K562 (cell line): ENCODE results near the gene TLR5. TPM values are rescaled to one million over a fixed set of nuclear protein-coding genes. Genes with fewer than 3 reads are reported as not detected.

ENCODE experiments used
- KLF16 ChIP-seq: IDR thresholded peaks from 2 replicates; pipeline ENCODE4 v1.6.1; 2016; ENCODE audit warnings: antibody characterized with exemption
- L3MBTL2 ChIP-seq: fragments of 450-650 bp; IDR thresholded peaks from 2 replicates; pipeline ENCODE4 v1.6.1; 2016; ENCODE audit warnings: mild to moderate bottlenecking, moderate library complexity
- MEIS2 ChIP-seq: fragments of 450-650 bp; IDR thresholded peaks from 2 replicates; pipeline ENCODE4 v1.6.1; 2014; ENCODE audit warnings: mild to moderate bottlenecking; ENCODE audit not compliant: partially characterized antibody
- RCOR1 ChIP-seq, 2 experiments: IDR thresholded peaks; 2 replicates each; pipeline ENCODE4 v1.6.1; 2012; ENCODE audit warnings: low read depth in 2 of 2, low read length in 2 of 2, borderline replicate concordance in 1 of 2, improper control_type of control experiment in 1 of 2
- ZNF79 ChIP-seq: fragments of 250-450 bp; sonication (Bioruptor Pico); IDR thresholded peaks from 2 replicates; pipeline ENCODE4 v1.4.0; 2020; ENCODE audit warnings: low read depth, mild to moderate bottlenecking, moderate library complexity
- polyA plus RNA-seq, 8 experiments: library from polyadenylated mRNA; depleted of rRNA in 4 of 8; stranded (reverse) in 5 of 8; unstranded in 3 of 8; fragments of >200 nt; fragmentation: Nextera tagmentation in 2 of 8; fragmentation: Illumina TruSeq in 1 of 8; extraction: Ambion mirVana in 2 of 8; extraction: Trizol in 1 of 8; gene quantifications; 2 replicates each; pipeline versions ENCODE4 v1.2.1 to v1.2.3, GENCODE V29; 2011 to 2014; ENCODE audit warnings: inconsistent platforms in 1 of 8, missing spikeins in 1 of 8
- total RNA-seq, 7 experiments: library from RNA; depleted of rRNA in 6 of 7; stranded (reverse); fragments of >200 nt in 6 of 7; fragmentation: Illumina TruSeq in 2 of 7; extraction: Trizol in 2 of 7; gene quantifications; 2 replicates each; pipeline versions ENCODE4 v1.2.1 to v1.2.3, GENCODE V29; 2011 to 2021; ENCODE audit warnings: low replicate concordance in 1 of 7
- TF ChIP-seq, protein P1 (sequence below): fragments of 250-450 bp; sonication (Bioruptor Pico); IDR thresholded peaks from 2 replicates; pipeline ENCODE4 v1.4.0; 2020; ENCODE audit warnings: mild to moderate bottlenecking, moderate library complexity
- TF ChIP-seq, protein P2 (sequence below), 2 experiments: fragments of 150-350 bp in 1 of 2; IDR thresholded peaks; 2 replicates each; pipeline ENCODE4 v1.6.1; 2012 to 2016; ENCODE audit warnings: low read depth in 2 of 2, low read length in 2 of 2, mild to moderate bottlenecking in 1 of 2, moderate library complexity in 1 of 2
- TF ChIP-seq, protein P3 (sequence below): sonication (generic); formaldehyde crosslinking; IDR thresholded peaks from 2 replicates; pipeline ENCODE4 v1.8.0; 2022; ENCODE audit warnings: missing genetic modification reagents, mild to moderate bottlenecking, moderate library complexity, borderline replicate concordance
- TF ChIP-seq, protein P4 (sequence below): fragments of 450-650 bp; formaldehyde crosslinking; IDR thresholded peaks from 2 replicates; pipeline ENCODE4 v1.4.0; 2020; ENCODE audit warnings: mild to moderate bottlenecking, moderate library complexity

The TLR5 gene
- total and polyA plus RNA-seq, 9 of the 15 experiments (the other 6 are each of a cell fraction or from before 2014, with no cell fraction given) = 0.93 to 7.4 (median 1.9) TPM

DNA sequence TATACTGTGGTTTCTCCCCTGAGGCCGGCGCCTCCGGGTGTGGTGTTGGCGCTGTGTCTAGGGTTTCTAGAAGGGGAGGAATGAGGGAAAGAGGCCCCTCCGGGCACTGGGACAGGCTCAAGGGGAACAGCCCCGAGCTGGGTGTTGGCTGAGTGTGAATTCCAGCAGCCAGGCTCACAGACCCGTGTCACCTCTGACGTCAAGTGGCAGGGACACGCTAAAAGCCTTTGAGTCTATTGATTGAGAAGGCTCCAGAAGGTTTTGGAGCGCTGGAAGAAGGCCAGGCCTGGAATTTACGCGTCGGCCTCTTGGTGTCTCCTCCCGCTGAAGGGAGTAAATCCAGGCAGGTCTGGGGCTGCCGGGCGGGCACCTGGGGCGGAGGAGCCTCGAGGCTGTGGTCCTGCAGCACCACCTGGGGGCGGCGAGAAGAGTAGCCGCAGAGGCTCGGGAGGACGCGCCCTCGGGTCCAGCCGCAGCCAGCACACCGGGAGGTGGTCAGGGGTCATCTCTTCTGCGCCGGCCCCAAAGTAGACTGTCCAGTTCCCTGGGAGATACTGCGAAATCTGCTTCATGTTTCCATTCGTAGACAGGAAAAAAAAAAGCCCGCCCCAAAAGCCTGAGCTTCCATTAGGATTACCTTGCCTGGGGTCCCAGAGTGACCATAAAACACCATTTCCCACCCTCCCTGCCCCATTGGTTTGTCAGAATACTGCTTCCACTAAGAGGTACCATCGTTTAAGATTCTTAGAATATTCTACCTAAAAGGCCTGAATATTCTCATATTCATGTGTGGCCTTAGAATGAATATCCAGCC lies 61.7 kb downstream of the TLR5 start (continued):
- TF ChIP-seq, protein P1, sequence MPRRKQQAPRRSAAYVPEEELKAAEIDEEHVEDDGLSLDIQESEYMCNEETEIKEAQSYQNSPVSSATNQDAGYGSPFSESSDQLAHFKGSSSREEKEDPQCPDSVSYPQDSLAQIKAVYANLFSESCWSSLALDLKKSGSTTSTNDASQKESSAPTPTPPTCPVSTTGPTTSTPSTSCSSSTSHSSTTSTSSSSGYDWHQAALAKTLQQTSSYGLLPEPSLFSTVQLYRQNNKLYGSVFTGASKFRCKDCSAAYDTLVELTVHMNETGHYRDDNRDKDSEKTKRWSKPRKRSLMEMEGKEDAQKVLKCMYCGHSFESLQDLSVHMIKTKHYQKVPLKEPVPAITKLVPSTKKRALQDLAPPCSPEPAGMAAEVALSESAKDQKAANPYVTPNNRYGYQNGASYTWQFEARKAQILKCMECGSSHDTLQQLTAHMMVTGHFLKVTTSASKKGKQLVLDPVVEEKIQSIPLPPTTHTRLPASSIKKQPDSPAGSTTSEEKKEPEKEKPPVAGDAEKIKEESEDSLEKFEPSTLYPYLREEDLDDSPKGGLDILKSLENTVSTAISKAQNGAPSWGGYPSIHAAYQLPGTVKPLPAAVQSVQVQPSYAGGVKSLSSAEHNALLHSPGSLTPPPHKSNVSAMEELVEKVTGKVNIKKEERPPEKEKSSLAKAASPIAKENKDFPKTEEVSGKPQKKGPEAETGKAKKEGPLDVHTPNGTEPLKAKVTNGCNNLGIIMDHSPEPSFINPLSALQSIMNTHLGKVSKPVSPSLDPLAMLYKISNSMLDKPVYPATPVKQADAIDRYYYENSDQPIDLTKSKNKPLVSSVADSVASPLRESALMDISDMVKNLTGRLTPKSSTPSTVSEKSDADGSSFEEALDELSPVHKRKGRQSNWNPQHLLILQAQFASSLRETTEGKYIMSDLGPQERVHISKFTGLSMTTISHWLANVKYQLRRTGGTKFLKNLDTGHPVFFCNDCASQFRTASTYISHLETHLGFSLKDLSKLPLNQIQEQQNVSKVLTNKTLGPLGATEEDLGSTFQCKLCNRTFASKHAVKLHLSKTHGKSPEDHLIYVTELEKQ (CRISPR knock-in tag) = no peak
- peak in 1 of 2 experiments; percentile 69; a peak in 1 of 4 replicates for TF ChIP-seq RCOR1 (IDR thresholded peaks at IDR 0.05; ENCODE audit: borderline replicate concordance in 1 of 2, low read depth in 2 of 2, low read length in 2 of 2)
- no peak for TF ChIP-seq ZNF79 (CRISPR knock-in tag)
- TF ChIP-seq, protein P2, sequence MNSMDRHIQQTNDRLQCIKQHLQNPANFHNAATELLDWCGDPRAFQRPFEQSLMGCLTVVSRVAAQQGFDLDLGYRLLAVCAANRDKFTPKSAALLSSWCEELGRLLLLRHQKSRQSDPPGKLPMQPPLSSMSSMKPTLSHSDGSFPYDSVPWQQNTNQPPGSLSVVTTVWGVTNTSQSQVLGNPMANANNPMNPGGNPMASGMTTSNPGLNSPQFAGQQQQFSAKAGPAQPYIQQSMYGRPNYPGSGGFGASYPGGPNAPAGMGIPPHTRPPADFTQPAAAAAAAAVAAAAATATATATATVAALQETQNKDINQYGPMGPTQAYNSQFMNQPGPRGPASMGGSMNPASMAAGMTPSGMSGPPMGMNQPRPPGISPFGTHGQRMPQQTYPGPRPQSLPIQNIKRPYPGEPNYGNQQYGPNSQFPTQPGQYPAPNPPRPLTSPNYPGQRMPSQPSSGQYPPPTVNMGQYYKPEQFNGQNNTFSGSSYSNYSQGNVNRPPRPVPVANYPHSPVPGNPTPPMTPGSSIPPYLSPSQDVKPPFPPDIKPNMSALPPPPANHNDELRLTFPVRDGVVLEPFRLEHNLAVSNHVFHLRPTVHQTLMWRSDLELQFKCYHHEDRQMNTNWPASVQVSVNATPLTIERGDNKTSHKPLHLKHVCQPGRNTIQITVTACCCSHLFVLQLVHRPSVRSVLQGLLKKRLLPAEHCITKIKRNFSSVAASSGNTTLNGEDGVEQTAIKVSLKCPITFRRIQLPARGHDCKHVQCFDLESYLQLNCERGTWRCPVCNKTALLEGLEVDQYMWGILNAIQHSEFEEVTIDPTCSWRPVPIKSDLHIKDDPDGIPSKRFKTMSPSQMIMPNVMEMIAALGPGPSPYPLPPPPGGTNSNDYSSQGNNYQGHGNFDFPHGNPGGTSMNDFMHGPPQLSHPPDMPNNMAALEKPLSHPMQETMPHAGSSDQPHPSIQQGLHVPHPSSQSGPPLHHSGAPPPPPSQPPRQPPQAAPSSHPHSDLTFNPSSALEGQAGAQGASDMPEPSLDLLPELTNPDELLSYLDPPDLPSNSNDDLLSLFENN (IDR thresholded peaks at IDR 0.05; ENCODE audit: low read depth in 2 of 2, low read length in 2 of 2) = no peak
- TF ChIP-seq, protein P3, sequence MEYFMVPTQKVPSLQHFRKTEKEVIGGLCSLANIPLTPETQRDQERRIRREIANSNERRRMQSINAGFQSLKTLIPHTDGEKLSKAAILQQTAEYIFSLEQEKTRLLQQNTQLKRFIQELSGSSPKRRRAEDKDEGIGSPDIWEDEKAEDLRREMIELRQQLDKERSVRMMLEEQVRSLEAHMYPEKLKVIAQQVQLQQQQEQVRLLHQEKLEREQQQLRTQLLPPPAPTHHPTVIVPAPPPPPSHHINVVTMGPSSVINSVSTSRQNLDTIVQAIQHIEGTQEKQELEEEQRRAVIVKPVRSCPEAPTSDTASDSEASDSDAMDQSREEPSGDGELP (CRISPR knock-in tag) = peak; percentile 78; the same call in 1 of the 2 replicates
- TF ChIP-seq, protein P4, sequence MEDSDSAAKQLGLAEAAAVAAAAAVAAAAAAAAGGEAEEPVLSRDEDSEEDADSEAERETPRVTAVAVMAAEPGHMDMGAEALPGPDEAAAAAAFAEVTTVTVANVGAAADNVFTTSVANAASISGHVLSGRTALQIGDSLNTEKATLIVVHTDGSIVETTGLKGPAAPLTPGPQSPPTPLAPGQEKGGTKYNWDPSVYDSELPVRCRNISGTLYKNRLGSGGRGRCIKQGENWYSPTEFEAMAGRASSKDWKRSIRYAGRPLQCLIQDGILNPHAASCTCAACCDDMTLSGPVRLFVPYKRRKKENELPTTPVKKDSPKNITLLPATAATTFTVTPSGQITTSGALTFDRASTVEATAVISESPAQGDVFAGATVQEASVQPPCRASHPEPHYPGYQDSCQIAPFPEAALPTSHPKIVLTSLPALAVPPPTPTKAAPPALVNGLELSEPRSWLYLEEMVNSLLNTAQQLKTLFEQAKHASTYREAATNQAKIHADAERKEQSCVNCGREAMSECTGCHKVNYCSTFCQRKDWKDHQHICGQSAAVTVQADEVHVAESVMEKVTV (CRISPR knock-in tag) = peak; percentile 99
- TF ChIP-seq KLF16 = peak; percentile 50; the same call in 1 of the 2 replicates
- TF ChIP-seq L3MBTL2 = peak; percentile 68
- peak; percentile 4 for TF ChIP-seq MEIS2
